LNCAP (cell line): ENCODE data around the gene POFUT2.

Experiments
- CTCF ChIP-seq: fragments of 450-650 bp; IDR thresholded peaks from 2 replicates; pipeline ENCODE4 v1.5.1; 2017; ENCODE audit warnings: mild to moderate bottlenecking

POFUT2 gene

DNA sequence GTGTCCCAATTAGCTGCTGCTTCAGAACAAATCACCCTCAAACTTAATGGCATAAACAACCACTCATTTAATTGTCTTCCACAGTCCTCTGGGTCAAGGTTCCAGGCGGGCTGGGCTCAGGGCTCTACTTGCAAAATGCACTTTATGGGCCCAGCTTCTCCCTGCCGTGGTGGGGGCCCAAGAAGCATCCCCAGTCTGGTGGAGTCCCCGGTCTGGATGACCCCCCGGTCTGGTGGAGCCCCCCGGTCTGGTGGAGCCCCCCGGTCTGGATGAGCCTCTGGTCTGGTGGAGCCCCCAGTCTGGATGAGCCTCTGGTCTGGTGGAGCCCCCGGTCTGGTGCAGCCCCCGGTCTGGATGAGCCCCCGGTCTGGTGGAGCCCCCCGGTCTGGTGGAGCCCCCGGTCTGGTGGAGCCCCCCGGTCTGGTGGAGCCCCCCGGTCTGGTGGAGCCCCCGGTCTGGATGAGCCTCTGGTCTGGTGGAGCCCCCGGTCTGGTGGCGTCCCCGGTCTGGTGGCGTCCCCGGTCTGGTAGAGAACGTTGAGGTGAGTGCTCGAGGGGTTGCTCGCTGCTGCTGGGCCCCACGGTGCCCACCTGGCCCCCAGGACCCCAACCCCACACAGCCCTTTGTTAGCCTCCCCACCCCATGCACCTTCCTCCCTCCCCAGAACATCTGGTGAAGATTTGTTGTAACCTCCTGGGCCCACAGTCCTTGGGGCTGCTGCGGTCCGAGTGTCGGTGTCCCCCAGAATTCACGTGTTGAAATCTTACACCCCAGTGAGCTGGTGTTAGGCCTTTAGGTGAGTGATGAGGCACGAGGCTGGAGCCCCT, 33.8 kb downstream of the POFUT2 start:
- TF ChIP-seq CTCF: no peak

DNA sequence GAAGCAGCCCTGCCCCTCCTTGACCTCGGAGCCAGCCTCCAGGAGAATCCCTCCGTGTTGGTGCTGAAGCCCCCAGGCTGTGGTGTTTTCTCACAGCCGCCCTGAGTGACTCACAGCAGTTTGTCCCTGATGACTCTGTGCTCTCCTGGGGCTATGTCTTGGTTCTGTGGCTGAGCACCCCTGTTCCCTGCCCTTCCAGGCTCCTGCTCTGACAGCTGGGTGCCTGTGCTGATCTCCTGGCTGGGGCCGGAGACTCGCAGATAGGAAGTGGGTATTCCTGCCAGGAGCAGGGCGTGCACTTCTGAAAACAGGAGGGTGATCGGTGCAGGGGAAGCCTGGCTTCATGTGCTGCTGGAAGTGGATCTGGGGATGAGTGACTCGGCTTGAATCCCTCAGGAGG, 34.5 kb downstream of the POFUT2 start:
- TF ChIP-seq CTCF: no peak

DNA sequence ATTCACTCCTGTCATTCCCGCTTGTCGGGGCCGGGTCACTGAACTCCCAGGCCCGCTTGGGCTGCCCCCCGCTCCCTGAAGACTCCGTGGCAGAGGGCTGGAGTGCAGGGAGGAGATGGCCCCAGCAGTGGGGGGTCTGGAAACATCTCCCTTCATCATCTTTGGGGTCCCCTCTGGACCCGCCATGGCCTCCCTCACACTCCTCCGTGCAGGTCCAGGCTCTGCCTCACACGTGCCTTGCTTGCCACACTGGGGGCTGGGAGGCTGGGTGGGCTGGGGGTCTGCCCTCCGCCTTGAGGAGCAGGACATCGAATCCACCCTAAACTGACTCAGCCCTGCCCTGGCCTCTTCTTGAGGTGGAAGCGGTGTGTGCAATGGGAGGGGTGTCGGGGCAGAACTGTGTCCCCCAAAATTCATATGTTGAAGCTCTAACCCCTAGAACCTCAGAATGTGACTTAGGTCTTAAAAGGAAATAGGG, 35.2 kb downstream of the POFUT2 start:
- TF ChIP-seq CTCF: no peak

DNA sequence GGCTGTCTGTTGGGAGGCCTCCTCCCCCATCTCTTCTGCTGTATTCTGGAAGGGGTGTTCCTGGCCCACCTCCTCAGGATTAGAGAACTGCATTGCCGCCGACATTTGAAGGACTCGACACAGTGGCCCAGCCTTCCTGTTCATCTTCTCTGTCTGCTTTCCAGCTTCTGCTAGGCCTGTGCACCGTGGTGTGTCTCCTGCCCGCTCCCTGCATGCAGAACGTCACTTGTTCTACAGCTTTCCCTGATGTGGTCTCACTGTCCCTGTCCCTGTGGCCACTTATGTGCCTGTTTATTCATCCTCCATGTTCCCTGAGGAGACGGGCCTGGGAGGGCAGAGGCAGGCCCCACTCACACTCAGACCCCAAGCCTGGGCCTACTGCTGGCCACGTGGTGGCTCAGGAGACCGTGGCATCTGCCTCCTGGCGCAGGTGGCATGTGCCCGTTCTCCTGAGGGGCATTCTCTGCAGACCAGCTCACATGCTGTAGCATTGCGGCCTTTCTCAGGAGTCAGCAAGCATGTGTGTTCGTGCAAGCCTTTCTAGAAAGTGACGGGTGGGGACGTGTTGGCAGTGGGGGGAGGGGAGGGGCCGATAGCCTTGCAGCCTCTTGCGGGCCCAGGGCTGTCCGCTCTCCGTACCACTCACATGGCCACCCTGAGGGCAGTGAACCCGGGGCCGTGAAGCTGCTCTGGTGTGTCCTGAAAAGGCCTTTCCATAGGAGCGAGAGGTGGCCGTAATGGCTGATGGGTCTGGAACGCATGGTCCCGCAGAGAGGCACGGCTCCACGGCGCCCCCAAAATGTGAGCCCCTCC, 35.9 kb downstream of the POFUT2 start:
- no peak for TF ChIP-seq CTCF

DNA sequence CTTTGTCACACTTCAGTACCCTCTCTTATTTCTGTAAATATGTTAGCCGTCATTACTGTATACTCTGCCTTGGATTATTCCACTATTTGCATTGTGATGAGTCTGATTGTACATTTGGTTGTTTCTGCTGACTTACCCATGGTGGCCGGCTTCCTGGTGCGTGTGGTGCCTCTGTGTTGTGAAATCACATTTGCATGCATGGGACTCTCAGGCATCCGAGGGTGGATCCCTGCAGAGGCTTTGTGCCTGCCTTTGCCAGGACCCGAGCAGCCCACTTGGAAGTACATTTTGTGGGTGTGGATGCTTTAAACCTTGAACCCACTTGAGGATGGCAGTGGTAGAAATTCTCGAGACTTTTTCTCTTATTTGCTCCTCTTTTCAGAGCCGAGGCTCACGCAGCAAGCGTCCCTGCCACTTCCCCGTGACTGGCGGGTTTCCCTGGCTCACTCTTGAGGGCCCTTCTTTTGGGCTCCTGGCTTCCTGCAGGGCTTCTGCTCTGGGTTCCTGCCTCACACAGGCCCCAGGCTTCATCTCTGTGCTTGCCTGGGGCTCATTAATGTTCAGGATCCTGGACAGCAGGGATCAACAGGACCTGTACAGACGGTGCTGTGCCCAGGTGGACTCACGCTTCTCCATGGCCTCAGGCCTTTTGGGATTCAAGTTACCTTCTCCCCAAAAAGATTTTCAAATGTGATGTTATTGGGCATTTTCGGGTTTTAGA, 36.6 kb downstream of the POFUT2 start:
- TF ChIP-seq CTCF: no peak

DNA sequence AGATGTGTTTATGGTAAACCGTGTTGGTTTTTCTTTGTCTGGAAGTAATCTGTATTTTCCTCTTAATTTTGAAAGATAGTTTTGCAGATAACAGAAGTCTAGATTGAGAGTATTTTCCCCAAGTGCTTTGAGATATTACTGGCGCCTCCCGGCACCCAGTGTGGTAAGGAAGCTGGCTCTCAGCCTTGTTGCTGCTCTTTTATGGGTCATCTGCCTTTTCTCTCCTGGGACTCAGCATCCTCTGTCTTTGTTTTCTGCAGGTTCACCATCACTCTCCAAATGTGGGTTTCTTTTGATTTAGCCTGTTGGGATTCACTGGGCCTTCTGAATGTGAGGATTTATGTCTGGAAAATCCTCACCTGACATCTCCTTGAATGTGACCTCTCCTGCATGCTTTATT, 37.4 kb downstream of the POFUT2 start:
- TF ChIP-seq CTCF: no peak

- TF ChIP-seq CTCF: no peak
Observed at GRCh38 chr21:45249626-45250025, 38.1 kb downstream of the POFUT2 start.
